GM19043 (cell line): Measurements from ENCODE around the gene MBTPS1.

ENCODE experiments used
- ATAC-seq: cut with Tn5 transposase; IDR thresholded peaks from one replicate; pipeline ENCODE4 v1.9.1; 2021; ENCODE audit warnings: low read depth; ENCODE audit not compliant: unreplicated experiment

MBTPS1 gene

DNA sequence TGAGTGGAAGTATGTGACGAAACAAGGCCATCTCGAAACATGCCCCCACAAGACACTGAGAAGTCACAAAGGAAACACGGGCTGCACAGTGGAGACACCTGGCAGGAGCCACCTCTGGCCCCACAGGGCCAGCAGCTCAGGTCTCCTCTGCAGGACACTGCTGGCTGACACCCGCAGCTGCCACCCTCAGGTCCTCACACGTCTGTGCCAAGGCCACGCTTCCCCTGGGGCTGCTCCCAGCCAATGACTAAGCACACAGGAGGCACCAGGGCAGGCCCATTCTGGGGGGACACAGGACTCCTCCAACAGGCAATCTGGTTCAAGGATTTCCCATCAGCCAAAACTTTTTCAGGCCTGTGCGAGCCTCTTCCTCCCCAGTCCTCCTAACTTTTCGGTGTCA lies 36.4 kb downstream of the MBTPS1 start:
- ATAC-seq = no peak

DNA sequence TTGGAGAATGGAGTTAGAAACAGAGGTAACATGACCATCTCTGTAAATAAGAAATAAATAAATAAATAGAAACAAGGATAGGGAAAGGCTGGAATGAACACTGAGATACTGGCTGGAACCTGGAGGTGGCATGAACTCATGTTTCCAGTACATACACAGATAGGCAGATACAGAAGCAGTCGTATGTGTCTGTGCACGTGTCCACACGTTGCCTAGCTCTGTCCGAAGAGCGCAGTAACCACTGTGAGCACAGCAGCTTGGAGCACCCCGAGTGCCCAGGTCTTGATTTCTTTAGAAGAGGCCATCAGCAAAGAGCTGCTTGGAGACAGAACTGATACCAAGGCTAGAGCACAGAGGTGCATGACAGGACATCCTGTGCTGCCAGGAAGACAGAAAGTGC lies 37.1 kb downstream of the MBTPS1 start:
- no peak for ATAC-seq

DNA sequence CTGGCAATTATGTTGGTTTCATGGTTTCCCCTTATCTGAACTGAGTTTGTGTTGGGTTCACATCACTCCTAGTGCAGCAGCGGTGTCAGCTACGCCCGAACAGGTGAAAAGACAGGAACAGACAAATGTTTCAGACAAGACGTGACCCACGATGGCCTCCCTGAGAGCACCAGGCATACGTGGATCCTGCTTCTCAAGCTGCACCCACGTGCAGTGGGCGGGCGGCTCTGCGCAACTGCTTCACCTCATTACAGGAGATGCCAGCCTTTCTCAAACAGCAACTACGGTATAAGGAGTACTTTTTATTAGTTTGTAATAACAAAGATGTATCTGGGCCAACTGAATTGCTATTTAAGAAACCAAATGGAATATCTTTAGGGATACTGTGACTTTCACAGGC lies 41.4 kb downstream of the MBTPS1 start:
- no peak for ATAC-seq

DNA sequence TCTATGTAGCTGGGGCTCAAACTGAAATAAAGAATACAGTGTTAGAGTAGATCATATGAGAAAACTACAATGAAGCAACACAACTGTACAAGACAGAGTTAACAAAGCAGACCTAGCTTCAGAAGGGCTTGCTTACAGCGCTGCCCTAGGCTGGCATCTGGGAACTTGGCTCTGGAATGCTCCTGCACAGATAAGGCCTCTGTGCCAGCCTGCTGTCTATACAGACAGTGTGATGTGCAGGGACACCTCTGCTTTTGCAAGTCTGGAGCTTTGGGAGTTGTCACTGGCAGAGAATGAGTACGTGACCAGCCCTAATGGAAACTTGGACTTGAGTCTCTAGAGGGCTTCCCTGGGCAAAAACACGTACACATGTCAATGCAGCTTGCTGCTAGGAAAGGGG lies 42.0 kb downstream of the MBTPS1 start:
- ATAC-seq = no peak

DNA sequence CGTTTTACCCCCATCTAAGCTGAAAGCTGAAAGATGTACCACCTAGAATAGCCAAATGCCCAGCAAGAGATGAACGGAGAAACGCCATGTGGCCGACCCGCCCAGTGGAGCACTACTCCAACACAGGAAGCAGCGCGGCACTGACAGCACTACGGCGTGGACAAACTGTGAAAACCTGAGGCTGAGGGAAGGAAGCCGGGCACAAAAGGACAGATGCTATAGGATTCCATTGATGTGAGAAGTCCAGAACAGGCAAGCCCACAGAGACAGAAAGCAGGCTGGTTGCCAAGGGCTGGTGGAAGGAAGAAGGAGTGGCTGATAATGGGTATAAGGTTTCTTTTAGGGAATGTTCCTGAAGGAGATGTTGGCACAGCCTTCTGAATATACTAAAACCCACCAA lies 44.7 kb downstream of the MBTPS1 start:
- no peak for ATAC-seq

DNA sequence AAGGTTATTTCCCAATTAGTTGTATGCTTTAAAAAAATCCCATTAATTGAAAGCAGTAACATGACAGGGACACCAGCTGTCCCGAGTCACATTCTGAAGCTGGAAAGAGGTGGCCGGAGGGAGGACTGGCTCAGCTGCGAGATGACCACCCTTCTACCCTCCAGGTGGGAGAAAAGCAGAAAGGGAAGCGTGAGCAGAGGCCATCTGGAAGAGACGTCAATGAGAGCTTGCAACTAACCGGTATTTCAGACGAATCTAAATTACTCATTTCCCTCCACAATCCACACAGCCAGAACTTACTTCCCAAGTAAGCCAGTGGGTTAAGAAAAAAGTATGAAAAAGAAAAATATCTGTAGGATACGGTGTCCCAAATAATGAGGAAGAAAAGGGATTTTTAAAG lies 45.6 kb downstream of the MBTPS1 start:
- no peak for ATAC-seq

DNA sequence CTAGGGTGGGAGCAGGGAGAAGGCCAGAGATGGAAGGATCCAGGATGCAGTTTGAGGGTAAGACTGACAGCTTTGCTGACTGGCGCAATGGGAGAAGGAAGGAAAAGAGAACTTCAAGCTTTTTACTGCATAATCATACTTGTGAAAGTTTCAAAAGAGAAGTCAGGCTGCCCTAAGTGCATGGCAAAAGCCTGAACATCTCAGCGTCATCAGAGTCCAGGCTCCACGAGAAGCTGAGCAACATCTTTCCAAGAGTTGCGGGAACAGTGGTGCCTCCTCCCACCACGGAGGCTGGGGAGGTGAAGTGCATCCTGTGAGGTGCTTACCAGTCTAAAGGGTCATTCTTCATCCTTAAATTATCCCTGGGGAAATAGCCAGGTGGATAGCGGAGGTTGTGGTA lies 47.2 kb downstream of the MBTPS1 start:
- ATAC-seq = no peak

DNA sequence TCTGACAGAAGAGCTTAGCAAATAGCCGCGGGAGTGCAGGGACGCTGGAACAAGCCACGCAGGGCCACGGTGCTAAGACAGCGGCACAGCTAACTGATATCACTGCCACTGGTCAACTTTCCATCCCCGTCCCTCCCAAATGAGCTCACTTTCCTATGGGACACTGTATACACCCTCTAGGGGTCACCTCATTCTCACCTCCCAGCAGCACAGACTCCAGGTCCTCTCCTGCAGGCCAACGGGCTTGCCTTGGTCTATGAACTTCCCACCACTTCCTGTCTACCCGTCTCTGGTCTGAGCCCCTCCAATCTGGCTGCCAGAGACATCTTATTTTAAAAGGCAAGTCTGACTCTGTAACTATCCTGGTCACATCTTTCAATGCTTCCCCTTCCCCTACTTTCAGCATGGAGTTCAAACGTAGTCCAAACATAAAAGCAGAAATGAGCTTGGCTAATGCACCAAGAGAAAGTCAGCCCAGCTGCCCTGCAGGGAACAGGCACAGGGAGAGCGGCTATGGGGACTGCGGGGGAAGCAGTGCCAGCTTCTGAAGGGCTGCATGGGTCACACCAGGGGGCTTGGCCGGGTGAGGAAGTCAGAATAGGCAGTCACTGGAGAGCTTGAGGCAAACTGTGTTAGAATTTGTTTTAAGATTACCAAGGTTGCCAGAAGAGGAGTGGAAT lies 47.8 kb downstream of the MBTPS1 start:
- no peak for ATAC-seq

DNA sequence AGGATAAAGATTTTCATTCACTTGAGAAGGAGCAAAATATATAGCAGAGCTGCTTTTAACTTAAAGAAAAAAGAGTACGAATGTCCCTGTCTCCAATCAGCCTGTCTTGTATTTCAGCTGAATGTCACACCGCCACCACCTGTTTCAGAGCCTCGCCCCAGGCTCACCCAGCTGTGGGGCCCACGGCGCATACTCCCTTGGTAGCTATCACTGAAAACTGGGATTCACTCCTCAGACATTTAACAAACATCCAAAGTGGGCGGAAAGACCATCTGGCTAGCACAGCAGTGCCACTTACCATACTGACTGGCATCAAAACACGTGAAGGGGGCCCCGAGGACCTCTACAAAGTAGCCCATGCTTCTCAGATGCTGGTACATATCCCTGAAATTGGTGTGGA lies 48.7 kb downstream of the MBTPS1 start:
- no peak for ATAC-seq

DNA sequence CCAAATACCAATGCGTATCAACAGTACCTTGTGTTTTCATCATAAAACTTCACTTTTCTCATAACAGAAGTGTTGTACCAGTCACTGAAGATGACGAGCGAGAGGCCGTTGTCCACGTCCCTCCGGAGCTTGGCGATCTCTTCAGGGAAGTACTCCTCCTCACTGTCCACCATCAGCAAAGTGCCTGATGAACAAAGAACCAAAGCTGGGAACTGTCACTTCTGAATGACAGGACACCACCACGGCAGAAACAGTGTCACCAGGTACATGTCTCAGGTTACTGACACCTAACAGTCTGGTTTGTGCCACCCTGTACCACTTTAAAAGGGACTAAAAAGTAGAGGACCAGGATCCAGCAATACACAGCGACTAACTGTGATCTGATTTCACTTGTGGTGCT lies 49.1 kb downstream of the MBTPS1 start:
- no peak for ATAC-seq

DNA sequence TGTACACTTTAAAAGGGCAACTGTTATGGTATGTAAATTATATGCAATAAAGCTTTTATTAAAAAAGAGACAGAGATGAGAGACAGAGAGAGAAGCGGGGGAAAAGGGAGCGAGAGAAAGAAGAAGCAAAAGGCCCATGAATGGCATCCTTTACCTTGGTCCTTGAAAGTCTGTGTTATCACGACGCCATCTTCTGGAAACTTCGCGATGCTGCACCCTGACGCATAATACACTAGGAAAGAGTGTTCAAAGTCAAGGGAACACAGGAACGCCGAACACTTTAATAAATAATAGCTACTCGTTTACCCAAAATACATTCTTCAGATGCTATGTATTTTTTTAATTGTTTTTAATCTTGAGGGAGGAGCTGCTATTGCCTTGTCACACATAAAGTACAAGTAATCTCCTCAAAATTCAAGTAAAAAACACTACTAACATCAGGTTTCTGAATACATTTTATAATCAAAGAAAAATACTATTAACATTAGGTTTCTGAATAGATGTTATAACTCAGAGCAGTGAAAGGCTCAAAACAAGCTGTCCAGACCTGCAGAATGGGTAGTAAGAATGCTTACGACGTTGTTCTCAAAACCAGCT lies 51.1 kb downstream of the MBTPS1 start:
- ATAC-seq = no peak

DNA sequence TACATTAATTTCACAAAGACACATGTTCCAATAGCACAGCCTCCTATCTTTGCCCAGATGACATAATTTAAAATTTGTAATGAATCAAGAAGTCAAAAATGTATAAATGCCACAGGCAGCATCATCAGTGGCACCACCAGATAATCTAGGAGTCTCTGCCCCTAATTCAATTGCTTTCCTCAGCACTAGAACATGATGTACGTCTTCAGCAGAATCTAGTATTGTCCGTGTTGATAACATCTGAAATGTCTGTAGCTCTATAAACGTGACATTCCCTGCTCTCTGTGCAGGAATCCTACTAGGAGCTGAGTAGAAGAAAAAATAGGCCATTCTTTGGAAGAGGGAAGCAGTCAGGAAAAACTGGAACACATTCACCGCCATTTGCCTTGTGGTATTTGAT lies 52.8 kb downstream of the MBTPS1 start:
- no peak for ATAC-seq

DNA sequence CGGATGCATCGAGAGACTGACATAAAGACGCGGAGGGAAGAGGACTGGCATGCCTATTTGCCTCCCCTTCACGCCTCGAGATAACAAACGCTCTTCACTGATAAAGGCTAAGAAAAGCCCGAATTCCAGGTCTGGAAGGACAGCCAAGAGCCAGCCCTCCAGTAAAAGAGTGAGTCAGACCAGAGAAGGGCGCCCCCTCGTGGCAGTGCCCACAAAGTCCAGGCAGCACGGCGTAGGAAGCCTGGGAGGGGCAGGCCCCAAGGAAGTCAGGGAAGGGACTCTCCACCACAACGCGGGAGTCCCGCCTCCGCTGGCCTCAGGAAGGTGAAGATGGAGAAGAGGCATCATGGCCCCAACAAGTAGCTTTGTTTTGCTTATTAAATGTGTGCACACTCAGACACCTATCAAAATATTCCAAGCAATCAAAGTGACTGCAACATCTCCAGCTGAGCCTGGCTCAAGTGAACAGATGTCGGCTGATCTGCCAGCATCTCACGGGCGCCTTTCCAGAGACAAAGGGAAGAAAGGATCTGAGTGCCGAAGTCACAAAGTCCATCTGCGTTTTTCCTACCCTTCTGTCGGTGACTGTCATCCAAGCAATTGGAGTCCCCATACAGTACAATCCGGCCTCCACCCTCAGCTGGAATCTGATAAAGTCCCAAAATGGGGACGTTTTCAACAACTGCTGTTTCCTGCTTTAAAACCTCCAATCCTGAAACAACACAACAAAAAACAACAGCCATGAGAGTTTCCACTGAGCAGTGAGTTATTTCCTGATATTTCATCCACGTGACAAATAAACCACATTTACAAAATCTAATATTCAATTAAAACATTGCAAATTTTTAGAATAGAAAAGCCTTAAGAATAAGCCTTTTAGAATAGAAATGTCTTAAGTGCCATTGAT lies 53.8 kb downstream of the MBTPS1 start:
- no peak for ATAC-seq

DNA sequence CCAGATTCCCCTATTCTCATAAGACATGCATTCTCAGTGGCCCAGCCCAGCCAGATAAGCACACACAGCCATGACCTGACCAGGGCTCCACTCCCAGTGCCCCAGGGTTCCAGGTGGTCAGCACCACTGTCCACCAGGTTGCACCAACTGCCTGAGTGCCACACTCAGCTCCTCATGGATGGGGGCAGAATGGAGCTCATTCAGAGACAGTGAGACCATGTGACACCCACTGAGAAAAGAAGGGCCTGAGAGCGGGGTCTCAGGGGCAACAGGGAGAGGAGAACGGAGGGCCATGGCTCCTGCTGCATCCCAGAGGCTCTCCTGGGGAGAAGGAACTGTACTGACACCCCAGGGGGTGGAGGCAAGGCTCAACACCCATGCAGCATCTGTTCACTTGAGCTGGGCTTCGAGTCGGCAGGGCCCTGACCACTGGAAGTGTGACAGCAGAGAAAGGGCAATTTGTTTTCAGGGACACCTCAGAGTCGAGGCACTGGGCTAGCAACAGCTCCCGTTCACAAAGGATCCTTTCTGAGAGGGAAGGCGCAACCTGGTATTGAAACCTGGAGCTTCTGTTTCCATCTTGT lies 55.4 kb downstream of the MBTPS1 start:
- ATAC-seq = no peak

DNA sequence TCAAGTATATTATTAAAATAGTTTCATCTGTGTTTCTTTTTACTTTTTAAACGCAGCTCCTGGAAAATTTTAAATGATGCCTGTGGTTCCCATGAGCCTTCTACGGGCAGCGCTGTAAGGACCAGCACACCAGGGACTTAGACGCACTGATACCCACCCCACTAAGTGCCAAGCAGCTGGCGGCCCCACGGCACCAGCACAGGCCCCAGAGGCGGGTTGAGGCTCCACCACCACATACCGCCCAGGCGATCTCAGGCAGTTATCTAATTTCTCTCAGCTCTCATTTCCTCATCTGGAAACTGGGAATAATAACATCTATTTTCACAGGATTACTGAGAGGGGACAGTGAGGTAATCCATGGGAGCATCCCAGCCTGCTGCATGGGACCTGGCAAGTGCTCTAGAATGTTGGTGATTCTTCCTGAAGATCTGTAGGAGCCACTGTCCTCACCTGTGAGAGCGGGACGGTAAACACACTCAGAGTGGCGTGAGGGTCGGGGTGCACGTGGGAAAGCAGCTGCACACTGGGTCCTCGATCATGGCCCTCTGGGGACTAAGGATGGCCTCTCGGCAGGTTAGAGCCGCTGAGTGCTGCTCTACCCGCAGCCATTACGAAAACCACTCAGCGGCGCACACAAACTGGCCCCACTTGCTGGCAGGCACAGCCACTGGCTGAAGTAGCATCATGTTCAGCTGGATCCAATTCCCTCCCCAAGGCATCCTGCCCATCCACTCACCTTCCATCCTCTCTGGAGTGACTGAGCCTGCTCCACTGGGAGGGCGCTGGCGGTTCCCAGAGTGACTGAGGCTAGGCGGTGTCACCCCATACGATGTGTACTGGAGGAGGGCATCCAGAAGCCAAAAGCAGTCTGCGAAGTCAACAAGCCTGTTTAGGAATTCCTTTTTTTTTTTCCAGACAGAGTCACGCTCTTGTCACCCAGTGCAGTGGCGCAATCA lies 56.5 kb downstream of the MBTPS1 start:
- ATAC-seq = no peak

DNA sequence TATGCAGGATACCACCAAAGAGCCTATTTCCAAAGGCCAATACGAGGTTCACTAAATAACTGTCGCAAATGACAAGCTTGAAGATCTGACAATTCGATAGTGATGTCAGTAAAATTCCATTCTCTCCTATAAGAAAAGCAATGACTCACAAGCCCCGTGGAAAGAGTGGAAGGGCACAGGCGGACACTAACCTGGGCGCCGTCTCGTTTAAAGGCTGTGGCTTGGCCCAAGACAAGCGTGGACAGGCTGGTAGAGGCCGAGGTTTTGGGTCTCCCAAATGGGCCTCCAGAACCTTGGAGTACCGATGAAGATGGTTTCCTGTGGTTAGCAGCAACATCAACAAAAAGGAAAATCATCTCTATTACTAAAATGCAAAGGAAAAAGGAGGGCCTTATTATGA lies 57.6 kb downstream of the MBTPS1 start:
- no peak for ATAC-seq

DNA sequence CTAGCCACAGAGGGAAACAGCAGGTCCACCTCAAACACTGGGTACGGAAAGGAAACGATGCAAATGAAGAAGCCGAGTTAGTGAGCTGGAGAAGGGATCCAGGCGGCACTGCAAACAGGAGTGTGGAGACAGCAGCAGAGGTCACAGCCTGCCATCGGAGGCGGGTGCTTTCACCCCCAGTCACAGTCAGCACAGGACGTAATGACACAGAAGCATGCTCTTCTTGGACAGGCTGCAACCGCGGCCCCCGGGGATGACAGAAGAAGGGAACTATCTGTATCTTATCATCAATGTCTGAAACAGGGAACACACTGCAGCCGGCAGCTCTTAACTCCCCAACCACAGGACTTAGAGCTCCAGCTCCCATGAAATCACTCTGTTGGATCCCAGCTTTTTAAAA lies 58.1 kb downstream of the MBTPS1 start:
- no peak for ATAC-seq

DNA sequence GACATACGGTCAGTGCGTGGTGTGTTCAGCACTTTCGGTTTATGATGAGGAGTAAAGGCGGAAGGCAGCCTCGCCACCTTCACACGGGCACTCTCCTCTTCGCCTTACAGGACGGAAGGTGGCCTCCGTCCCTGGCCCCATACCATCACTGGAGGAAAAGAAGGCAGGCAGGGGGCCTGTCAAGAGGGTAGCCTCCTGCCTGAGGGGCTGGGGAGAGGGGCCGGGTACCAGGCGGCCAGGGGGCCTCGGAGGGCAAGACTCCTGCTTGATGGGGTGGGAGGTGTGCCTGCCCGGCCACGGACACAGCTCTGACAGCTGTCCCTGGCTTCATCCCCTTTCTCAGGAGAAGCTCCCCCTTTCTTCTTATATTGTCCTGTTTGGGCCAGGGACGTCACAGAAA lies 58.5 kb downstream of the MBTPS1 start:
- no peak for ATAC-seq

DNA sequence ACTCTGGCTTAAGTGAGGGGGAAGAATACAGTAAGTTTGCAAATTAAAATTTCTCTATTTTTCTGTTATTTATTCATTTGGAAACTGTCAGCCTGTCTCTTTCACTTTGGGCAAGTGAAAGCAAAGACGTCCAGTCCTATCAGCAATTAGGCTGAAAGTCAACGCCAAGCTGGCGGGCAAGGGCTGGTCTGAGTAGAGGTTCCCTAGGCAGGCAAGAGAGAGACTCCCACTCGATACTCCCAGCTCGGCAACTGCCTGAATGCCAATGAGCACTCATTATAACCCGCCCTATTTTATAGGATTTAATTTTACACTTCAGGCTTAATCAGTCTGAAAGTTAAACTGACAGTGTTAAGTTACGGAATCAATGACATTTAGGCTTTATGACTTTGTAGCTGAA lies 59.8 kb downstream of the MBTPS1 start:
- ATAC-seq = no peak
